Mesothelial cell of epicardium (in vitro differentiated cells): ENCODE measurements around the gene SLC4A2. TPM values are rescaled to one million over a fixed set of nuclear protein-coding genes. Genes with fewer than 3 reads are reported as not detected.
A peak's percentile ranks its signal among the peaks of the same experiment; 100 is the strongest.
"Not testable (repeated sequence)": the region's sequence is repeated elsewhere in the genome, so short reads cannot be mapped to it uniquely, and the experiment has no call there.

Experiments used
- DNase-seq, 2 experiments: peaks; one replicate each; pipeline ENCODE4 v3.0.0; 2021; ENCODE audit warnings: low spot score in 2 of 2; ENCODE audit not compliant: unreplicated experiment in 2 of 2
- H3K27ac Mint-ChIP-seq: 2 replicates; pipeline ENCODE4 v1.8.0; 2021; ENCODE audit warnings: mixed read lengths
- H3K27me3 Mint-ChIP-seq: 2 replicates; pipeline ENCODE4 v1.8.0; 2021; ENCODE audit warnings: low read depth, mixed read lengths
- H3K36me3 Mint-ChIP-seq: 2 replicates; pipeline ENCODE4 v1.8.0; 2021; ENCODE audit warnings: mixed read lengths
- H3K4me1 Mint-ChIP-seq: 2 replicates; pipeline ENCODE4 v1.8.0; 2021; ENCODE audit warnings: mixed read lengths
- H3K4me3 Mint-ChIP-seq: 2 replicates; pipeline ENCODE4 v1.8.0; 2021; ENCODE audit warnings: mild to moderate bottlenecking, moderate library complexity, mixed read lengths
- H3K9me3 Mint-ChIP-seq: 2 replicates; pipeline ENCODE4 v1.8.0; 2021; ENCODE audit warnings: mixed read lengths
- total RNA-seq: library from RNA; stranded (reverse); gene quantifications from 3 replicates; pipeline ENCODE4 v1.2.1, GENCODE V29; 2021
- TF ChIP-seq, protein P1 (sequence below): fragments of 200-600 bp; sonication (generic); IDR thresholded peaks from one replicate; pipeline ENCODE4 v1.5.0; 2021; ENCODE audit warnings: antibody characterized with exemption; ENCODE audit not compliant: unreplicated experiment

Gene SLC4A2
- total RNA-seq, 1 donor from 2014 or later = 243 TPM

DNA sequence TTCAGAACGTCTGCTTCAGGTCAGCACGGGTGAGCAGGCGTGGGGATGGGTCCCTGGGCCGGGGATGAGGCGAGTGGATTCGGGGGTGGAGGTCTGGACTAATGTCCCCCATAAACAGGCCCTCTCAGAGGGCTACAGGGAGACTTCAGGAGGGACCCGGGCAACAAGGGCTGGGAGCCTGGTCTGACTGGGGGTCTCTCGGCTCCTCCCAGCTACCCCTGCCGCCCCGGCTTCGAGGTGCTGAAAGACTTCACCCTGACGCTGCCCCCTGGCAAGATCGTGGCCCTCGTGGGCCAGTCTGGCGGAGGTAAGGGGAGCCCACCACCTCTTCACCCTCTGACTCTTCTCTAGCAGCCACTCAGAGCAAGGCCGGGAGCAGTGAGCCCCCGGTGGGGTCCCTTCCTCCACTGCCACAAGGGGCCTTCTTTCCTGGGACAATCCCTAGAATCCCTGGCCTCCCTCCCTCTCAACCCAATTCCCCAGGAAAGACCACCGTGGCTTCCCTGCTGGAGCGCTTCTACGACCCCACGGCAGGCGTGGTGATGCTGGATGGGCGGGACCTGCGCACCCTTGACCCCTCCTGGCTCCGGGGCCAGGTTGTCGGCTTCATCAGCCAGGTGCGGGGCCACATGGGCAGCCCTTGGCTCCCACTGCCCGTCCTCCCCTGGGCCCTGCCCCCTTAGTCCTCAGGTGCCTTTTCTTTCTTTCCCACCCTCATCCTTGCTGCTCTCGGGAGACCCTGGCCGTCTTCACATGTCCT lies 18.6 kb upstream of the SLC4A2 start:
- no peak overlapping the region for H3K4me3 Mint-ChIP-seq
- TF ChIP-seq, protein P1, sequence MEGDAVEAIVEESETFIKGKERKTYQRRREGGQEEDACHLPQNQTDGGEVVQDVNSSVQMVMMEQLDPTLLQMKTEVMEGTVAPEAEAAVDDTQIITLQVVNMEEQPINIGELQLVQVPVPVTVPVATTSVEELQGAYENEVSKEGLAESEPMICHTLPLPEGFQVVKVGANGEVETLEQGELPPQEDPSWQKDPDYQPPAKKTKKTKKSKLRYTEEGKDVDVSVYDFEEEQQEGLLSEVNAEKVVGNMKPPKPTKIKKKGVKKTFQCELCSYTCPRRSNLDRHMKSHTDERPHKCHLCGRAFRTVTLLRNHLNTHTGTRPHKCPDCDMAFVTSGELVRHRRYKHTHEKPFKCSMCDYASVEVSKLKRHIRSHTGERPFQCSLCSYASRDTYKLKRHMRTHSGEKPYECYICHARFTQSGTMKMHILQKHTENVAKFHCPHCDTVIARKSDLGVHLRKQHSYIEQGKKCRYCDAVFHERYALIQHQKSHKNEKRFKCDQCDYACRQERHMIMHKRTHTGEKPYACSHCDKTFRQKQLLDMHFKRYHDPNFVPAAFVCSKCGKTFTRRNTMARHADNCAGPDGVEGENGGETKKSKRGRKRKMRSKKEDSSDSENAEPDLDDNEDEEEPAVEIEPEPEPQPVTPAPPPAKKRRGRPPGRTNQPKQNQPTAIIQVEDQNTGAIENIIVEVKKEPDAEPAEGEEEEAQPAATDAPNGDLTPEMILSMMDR = no peak
- H3K9me3 Mint-ChIP-seq = no peaks in the 10 kb centered on the region
- peaks cover 15% of the 10 kb centered on the region for H3K36me3 Mint-ChIP-seq
- no peaks in the 10 kb centered on the region for H3K27me3 Mint-ChIP-seq
- no peak for DNase-seq
- peak overlapping the region; percentile 21 for H3K27ac Mint-ChIP-seq
- H3K4me1 Mint-ChIP-seq = peaks cover 17% of the 10 kb centered on the region

DNA sequence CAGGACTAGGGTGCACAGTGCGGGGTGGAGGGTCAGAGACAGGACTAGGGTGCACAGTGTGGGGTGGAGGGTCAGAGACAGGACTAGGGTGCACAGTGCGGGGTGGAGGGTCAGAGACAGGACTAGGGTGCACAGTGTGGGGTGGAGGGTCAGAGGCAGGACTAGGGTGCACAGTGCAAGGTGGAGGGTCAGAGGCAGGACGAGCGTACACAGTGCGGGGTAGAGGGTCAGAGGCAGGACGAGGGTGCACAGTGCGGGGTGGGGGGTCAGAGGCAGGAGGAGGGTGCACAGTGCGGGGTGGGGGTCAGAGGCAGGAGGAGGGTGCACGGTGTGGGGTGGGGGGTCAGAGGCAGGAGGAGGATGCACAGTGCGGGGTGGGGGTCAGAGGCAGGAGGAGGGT lies 15.9 kb upstream of the SLC4A2 start:
- peaks cover 26% of the 10 kb centered on the region for H3K4me1 Mint-ChIP-seq
- not testable (repeated sequence) for H3K4me3 Mint-ChIP-seq, DNase-seq, H3K36me3 Mint-ChIP-seq, H3K9me3 Mint-ChIP-seq, H3K27me3 Mint-ChIP-seq, H3K27ac Mint-ChIP-seq

DNA sequence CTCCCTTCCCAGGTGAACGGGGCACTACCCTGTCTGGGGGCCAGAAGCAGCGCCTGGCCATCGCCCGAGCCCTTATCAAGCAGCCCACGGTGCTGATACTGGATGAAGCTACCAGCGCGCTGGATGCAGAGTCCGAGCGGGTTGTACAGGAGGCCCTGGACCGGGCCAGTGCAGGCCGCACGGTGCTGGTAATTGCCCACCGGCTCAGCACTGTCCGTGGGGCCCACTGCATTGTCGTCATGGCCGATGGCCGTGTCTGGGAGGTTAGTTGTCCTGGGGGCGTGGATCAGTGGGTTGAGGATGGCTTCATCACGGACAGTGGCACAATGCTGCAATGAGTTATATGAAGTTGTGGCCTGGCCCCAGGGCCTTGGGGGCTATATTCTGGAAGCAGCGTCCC lies 15.4 kb upstream of the SLC4A2 start:
- Mint-ChIP-seq H3K4me1 (peaks cover 22% of the 10 kb centered on the region), H3K4me3 (no peak overlapping the region), H3K27ac (no peak overlapping the region), H3K36me3 (peaks cover 10% of the 10 kb centered on the region), H3K27me3 (peaks cover 2% of the 10 kb centered on the region), H3K9me3 (no peaks in the 10 kb centered on the region)
- no peak for DNase-seq
- TF ChIP-seq, protein P1 = no peak

DNA sequence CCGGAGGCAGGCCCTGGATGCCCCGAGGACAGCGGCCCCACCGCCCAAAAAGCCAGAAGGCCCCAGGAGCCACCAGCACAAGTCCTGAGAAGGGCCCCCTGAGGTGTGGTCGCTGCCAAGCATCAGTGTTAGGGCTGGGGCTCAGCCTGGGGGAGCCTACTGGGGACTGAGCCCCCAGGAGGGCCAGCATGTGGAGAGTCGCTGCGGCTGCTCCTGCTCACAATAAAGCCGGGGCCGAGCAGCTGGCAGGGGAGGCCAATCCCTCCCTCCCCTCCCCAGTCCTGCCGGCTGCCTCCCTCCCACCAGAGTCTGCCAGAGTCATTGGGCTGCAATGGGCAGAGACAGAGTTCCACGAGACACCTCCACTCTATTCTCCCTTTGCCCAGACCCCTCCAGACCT lies 14.1 kb upstream of the SLC4A2 start:
- DNase-seq = no peak
- Mint-ChIP-seq H3K27me3 (peaks cover 13% of the 10 kb centered on the region), H3K27ac (no peak overlapping the region), H3K36me3 (peaks cover 10% of the 10 kb centered on the region), H3K4me3 (no peak overlapping the region), H3K9me3 (no peaks in the 10 kb centered on the region), H3K4me1 (peaks cover 9% of the 10 kb centered on the region)
- TF ChIP-seq, protein P1 = no peak

DNA sequence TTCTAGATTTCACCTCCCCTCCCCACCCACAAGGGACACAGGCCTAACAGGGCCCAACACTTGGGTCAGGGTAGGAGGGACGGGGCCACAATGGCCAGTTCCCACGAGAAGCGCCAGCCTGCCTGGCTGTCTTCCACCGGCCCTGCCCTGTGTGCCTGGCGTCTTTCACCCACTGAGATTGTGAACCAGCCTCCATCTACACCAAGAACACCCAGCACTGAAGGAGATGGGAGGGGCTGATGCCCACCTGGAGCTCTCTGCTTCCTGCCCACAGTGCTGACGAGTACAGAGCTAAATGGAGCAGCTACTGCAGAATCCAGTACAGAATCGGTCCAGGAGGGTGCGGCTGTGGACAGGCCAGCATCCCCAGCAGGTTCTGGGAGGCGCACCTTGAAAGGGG lies 13.4 kb upstream of the SLC4A2 start:
- DNase-seq = no peak
- no peaks in the 10 kb centered on the region for H3K9me3 Mint-ChIP-seq
- H3K27ac Mint-ChIP-seq = no peak overlapping the region
- H3K4me3 Mint-ChIP-seq = no peak overlapping the region
- H3K36me3 Mint-ChIP-seq = peaks cover 10% of the 10 kb centered on the region
- peaks cover 9% of the 10 kb centered on the region for H3K4me1 Mint-ChIP-seq
- peaks cover 17% of the 10 kb centered on the region for H3K27me3 Mint-ChIP-seq
- TF ChIP-seq, protein P1 = no peak

DNA sequence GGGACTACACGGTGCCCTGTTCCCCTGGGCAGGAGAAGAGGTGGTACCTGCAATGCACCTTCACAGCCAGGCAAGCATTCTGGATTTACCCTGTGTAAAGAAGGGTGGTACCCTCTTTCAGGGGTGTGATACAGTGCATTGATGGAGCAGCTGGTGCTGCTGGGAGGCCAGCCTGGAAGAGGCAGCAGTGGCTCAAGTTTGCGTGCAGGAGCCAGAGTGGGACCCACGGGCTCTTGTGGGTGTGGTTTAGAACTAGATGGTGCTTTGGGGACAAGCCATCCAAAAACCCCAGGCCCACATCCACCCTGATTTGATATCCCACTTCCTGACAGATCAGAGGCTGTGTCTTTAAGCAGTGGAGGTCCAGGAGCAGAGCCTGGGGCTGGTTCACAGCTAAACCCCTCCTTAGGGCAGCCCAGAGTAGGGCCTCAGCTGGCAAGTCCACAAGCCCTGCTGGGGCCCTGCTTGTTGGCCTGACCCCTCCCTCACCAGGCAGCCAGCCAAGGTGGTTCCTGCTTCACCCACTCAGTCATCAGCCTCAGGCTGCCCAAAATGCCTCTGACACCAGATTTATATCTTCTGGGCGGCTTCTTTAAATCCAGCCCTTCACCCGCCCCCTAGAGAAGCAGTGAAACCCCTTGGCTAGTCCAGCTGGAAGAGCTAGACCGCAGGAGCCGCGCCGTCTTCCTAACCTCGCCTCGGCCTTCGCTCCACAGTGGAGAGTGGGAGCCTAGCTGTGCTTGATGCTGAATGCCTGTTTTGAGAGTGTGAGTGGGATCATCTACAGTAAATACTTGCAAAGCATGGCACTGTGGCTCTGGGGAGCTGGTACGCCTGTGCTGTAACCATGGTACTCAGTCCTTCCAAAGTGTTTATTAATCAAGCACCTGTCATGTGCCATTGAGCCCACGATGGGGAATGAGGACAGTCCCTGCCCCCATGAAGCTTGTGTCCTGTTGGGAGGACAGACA lies 12.5 kb upstream of the SLC4A2 start:
- DNase-seq = no peak
- Mint-ChIP-seq H3K4me1 (peaks cover 9% of the 10 kb centered on the region), H3K4me3 (no peak overlapping the region), H3K36me3 (peaks cover 6% of the 10 kb centered on the region), H3K27me3 (peaks cover 21% of the 10 kb centered on the region), H3K9me3 (no peaks in the 10 kb centered on the region), H3K27ac (no peak overlapping the region)
- TF ChIP-seq, protein P1 = no peak
